ENCODE measurements around the gene CARMIL1.

- TF ChIP-seq TAF1 (IDR thresholded peaks at IDR 0.05; ENCODE audit: low read depth, low read length): no peak
- no peak for TF ChIP-seq POLR2A (IDR thresholded peaks at IDR 0.05; ENCODE audit: low read depth, low read length)
- no peak for TF ChIP-seq POLR2AphosphoS5 (IDR thresholded peaks at IDR 0.05; ENCODE audit: low read depth, low read length)
- TF ChIP-seq PAX5 (IDR thresholded peaks at IDR 0.05; ENCODE audit: insufficient read depth, low read length, severe bottlenecking): no peak
- TF ChIP-seq POU2F2 (IDR thresholded peaks at IDR 0.05; ENCODE audit: low read depth, low read length): no peak
- TF ChIP-seq SPI1 (IDR thresholded peaks at IDR 0.05; ENCODE audit: low read depth, low read length): no peak
Measured at GRCh38 chr6:25564943-25565342, 285.8 kb downstream of the CARMIL1 start.
